HepG2 (cell line): ENCODE measurements around the gene P4HB. TPM values are rescaled to one million over a fixed set of nuclear protein-coding genes. Genes with fewer than 3 reads are reported as not detected.

Experiments
- FOXP1 ChIP-seq, 2 experiments: fragments of 450-650 bp in 1 of 2; IDR thresholded peaks; 2 replicates each; pipeline ENCODE4 v1.6.1; 2017 to 2018; ENCODE audit warnings: antibody characterized with exemption in 1 of 2
- IKZF1 ChIP-seq: fragments of 450-650 bp; IDR thresholded peaks from 2 replicates; pipeline ENCODE4 v1.7.1; 2016
- RBM39 ChIP-seq: fragments of 200-400 bp; formaldehyde crosslinking; IDR thresholded peaks from one replicate; pipeline ENCODE4 v1.6.1; 2018; ENCODE audit warnings: antibody characterized with exemption, mild to moderate bottlenecking, low read depth, low read length; ENCODE audit not compliant: poor library complexity, severe bottlenecking
- SIX4 ChIP-seq: sonication (generic); formaldehyde crosslinking; IDR thresholded peaks from 2 replicates; pipeline ENCODE4 v1.4.0; 2020; ENCODE audit warnings: missing genetic modification reagents
- ZBTB10 ChIP-seq: sonication (generic); formaldehyde crosslinking; IDR thresholded peaks from 2 replicates; pipeline ENCODE4 v1.4.0; 2020; ENCODE audit warnings: missing genetic modification reagents, borderline replicate concordance
- ZFP36 ChIP-seq: fragments of 150-350 bp; IDR thresholded peaks from 2 replicates; pipeline ENCODE4 v1.6.1; 2018; ENCODE audit warnings: borderline replicate concordance, low read length, low read depth; ENCODE audit not compliant: partially characterized antibody
- ZNF234 ChIP-seq: sonication (generic); formaldehyde crosslinking; conservative IDR thresholded peaks from 2 replicates; pipeline ENCODE4 v1.5.1; 2020; ENCODE audit warnings: mild to moderate bottlenecking, missing genetic modification reagents
- ZNF263 ChIP-seq: sonication (generic); formaldehyde crosslinking; IDR thresholded peaks from 2 replicates; pipeline ENCODE4 v1.4.0; 2020; ENCODE audit warnings: missing genetic modification reagents
- ZNF354B ChIP-seq: sonication (generic); formaldehyde crosslinking; IDR thresholded peaks from 2 replicates; pipeline ENCODE4 v1.8.0; 2022; ENCODE audit warnings: mild to moderate bottlenecking, missing genetic modification reagents
- ZNF44 ChIP-seq: sonication (generic); formaldehyde crosslinking; IDR thresholded peaks from 2 replicates; pipeline ENCODE4 v1.5.1; 2020; ENCODE audit warnings: mild to moderate bottlenecking, missing genetic modification reagents
- ZNF513 ChIP-seq: sonication (generic); formaldehyde crosslinking; conservative IDR thresholded peaks from 2 replicates; pipeline ENCODE4 v1.5.0; 2020; ENCODE audit warnings: missing genetic modification reagents
- ZNF546 ChIP-seq: sonication (generic); formaldehyde crosslinking; conservative IDR thresholded peaks from 2 replicates; pipeline ENCODE4 v1.8.1; 2023; ENCODE audit warnings: mild to moderate bottlenecking, missing genetic modification reagents
- ZNF550 ChIP-seq: sonication (generic); formaldehyde crosslinking; IDR thresholded peaks from 2 replicates; pipeline ENCODE4 v1.4.0; 2020; ENCODE audit warnings: mild to moderate bottlenecking, missing genetic modification reagents, borderline replicate concordance
- ZNF713 ChIP-seq: sonication (generic); formaldehyde crosslinking; IDR thresholded peaks from 2 replicates; pipeline ENCODE4 v1.4.0; 2020; ENCODE audit warnings: mild to moderate bottlenecking, missing genetic modification reagents
- ZNF770 ChIP-seq: sonication (generic); formaldehyde crosslinking; IDR thresholded peaks from 2 replicates; pipeline ENCODE4 v1.5.0; 2020; ENCODE audit warnings: mild to moderate bottlenecking, missing genetic modification reagents
- ZNF784 ChIP-seq: sonication (generic); formaldehyde crosslinking; IDR thresholded peaks from 2 replicates; pipeline ENCODE4 v1.5.1; 2020; ENCODE audit warnings: missing genetic modification reagents, mild to moderate bottlenecking, borderline replicate concordance
- ZNF839 ChIP-seq: sonication (generic); formaldehyde crosslinking; IDR thresholded peaks from 2 replicates; pipeline ENCODE4 v1.4.0; 2020; ENCODE audit warnings: missing genetic modification reagents, mild to moderate bottlenecking, borderline replicate concordance
- ZSCAN21 ChIP-seq: sonication (generic); formaldehyde crosslinking; IDR thresholded peaks from 2 replicates; pipeline ENCODE4 v1.8.0; 2022; ENCODE audit warnings: mild to moderate bottlenecking, missing genetic modification reagents, moderate library complexity, borderline replicate concordance
- polyA plus RNA-seq, 8 experiments: library from polyadenylated mRNA; depleted of rRNA in 3 of 8; stranded (reverse) in 7 of 8; unstranded in 1 of 8; fragments of >200 nt; fragmentation: Illumina TruSeq in 4 of 8; extraction: Trizol in 4 of 8; gene quantifications; 2 replicates each; pipeline versions ENCODE4 v1.2.1 to v1.2.3, GENCODE V29; 2011 to 2016; ENCODE audit warnings: low read depth in 4 of 8, missing spikeins in 1 of 8, mixed read lengths in 1 of 8; ENCODE audit not compliant: insufficient read depth in 1 of 8
- total RNA-seq, 5 experiments: library from RNA; depleted of rRNA; stranded (reverse); fragments of >200 nt; fragmentation: Illumina TruSeq; extraction: Trizol; gene quantifications; 2 replicates each; pipeline ENCODE4 v1.2.3, GENCODE V29; 2016; ENCODE audit warnings: low read depth in 1 of 5

The P4HB gene
- total and polyA plus RNA-seq, 2 of the 13 experiments (the other 11 are each of a cell fraction or from before 2014, with no cell fraction given): 185 to 782 TPM

GRCh38 chr17:81869221-81870130 is 9.1 kb upstream of the P4HB start (continued):
- no peak for TF ChIP-seq ZNF513 (CRISPR knock-in tag)
- TF ChIP-seq ZNF546: no peak
- TF ChIP-seq IKZF1: no peak
- peak; percentile 62; the same call in 1 of the 2 replicates for TF ChIP-seq ZBTB10
- TF ChIP-seq FOXP1 (IDR thresholded peaks at IDR 0.05): no peak
- TF ChIP-seq FOXP1 (CRISPR knock-in tag; IDR thresholded peaks at IDR 0.05): no peak
- TF ChIP-seq ZNF839 (CRISPR knock-in tag): no peak
- no peak for TF ChIP-seq ZNF770
- TF ChIP-seq ZNF550 (CRISPR knock-in tag): no peak
- TF ChIP-seq SIX4 (CRISPR knock-in tag): no peak
- no peak for TF ChIP-seq ZNF234
- no peak for TF ChIP-seq ZNF784 (CRISPR knock-in tag)
- TF ChIP-seq ZNF713 (CRISPR knock-in tag): no peak
- 0 out of 2 replicates have a peak, but pooled peaks have one; percentile 40 for TF ChIP-seq ZNF263 (CRISPR knock-in tag)
- TF ChIP-seq ZNF44: 0 out of 2 replicates have a peak, but pooled peaks have one; percentile 26
- TF ChIP-seq ZFP36: no peak
- TF ChIP-seq RBM39: no peak
- peak; percentile 85 for TF ChIP-seq ZNF354B
- TF ChIP-seq ZSCAN21: 0 out of 2 replicates have a peak, but pooled peaks have one; percentile 6
